Trophoblast cell (in vitro differentiated cells and primary cell): ENCODE results near the gene DTX4.

Source experiments
- DNase-seq, 2 donors: peaks; one replicate each; pipeline ENCODE4 v3.0.0-alpha.2; 2016
- H2AFZ ChIP-seq: 2 replicates; pipeline ENCODE4 v1.6.1; 2013; ENCODE audit warnings: low read length, moderate library complexity, mild to moderate bottlenecking; ENCODE audit not compliant: insufficient read depth, poor library complexity
- H2AK5ac ChIP-seq: 2 replicates; pipeline ENCODE4 v1.6.1; 2013; ENCODE audit warnings: mild to moderate bottlenecking, low read length
- H2BK120ac ChIP-seq: 2 replicates; pipeline ENCODE4 v1.6.1; 2013; ENCODE audit warnings: low read length, mild to moderate bottlenecking, moderate library complexity; ENCODE audit not compliant: insufficient read depth, poor library complexity
- H2BK12ac ChIP-seq: 2 replicates; pipeline ENCODE4 v1.6.1; 2013; ENCODE audit warnings: mild to moderate bottlenecking, low read length, moderate library complexity
- H2BK5ac ChIP-seq: 2 replicates; pipeline ENCODE4 v1.6.1; 2013; ENCODE audit warnings: low read length, low read depth, moderate library complexity, mild to moderate bottlenecking; ENCODE audit not compliant: poor library complexity
- H3K14ac ChIP-seq: 2 replicates; pipeline ENCODE4 v1.6.1; 2013; ENCODE audit warnings: mild to moderate bottlenecking, low read length
- H3K18ac ChIP-seq: 2 replicates; pipeline ENCODE4 v1.6.1; 2013; ENCODE audit warnings: mild to moderate bottlenecking, low read length
- H3K23ac ChIP-seq: 2 replicates; pipeline ENCODE4 v1.6.1; 2013; ENCODE audit warnings: low read length
- H3K27ac ChIP-seq: 2 replicates; pipeline ENCODE4 v1.5.1; 2013; ENCODE audit warnings: low read depth, mild to moderate bottlenecking, inconsistent platforms, low read length, moderate library complexity
- H3K27me3 ChIP-seq: 2 replicates; pipeline ENCODE4 v1.6.1; 2013; ENCODE audit warnings: inconsistent platforms, mild to moderate bottlenecking, low read length, moderate library complexity; ENCODE audit not compliant: insufficient read depth
- H3K36me3 ChIP-seq, 2 experiments: 1 replicate in 1 of 2; 2 replicates in 1 of 2; pipeline ENCODE4 v1.6.1; 2013; ENCODE audit warnings: low read length in 2 of 2, mild to moderate bottlenecking in 2 of 2, moderate library complexity in 1 of 2; ENCODE audit not compliant: insufficient read depth in 2 of 2, control insufficient read depth in 1 of 2
- H3K4ac ChIP-seq: 2 replicates; pipeline ENCODE4 v1.6.1; 2013; ENCODE audit warnings: low read depth, mild to moderate bottlenecking, low read length, moderate library complexity
- H3K4me1 ChIP-seq, 2 experiments: 1 replicate in 1 of 2; 2 replicates in 1 of 2; pipeline ENCODE4 v1.6.1; 2013; ENCODE audit warnings: low read length in 2 of 2, mild to moderate bottlenecking in 2 of 2, moderate library complexity in 1 of 2; ENCODE audit not compliant: insufficient read depth in 2 of 2, control insufficient read depth in 1 of 2
- H3K4me2 ChIP-seq: 2 replicates; pipeline ENCODE4 v1.6.1; 2013; ENCODE audit warnings: inconsistent platforms, mild to moderate bottlenecking, low read length, moderate library complexity
- H3K4me3 ChIP-seq: 2 replicates; pipeline ENCODE4 v1.5.1; 2013; ENCODE audit warnings: mild to moderate bottlenecking, low read depth, low read length, inconsistent platforms
- H3K79me1 ChIP-seq: one replicate; pipeline ENCODE4 v1.6.1; 2013; ENCODE audit warnings: low read length
- H3K79me2 ChIP-seq: 2 replicates; pipeline ENCODE4 v1.6.1; 2013; ENCODE audit warnings: low read length, mild to moderate bottlenecking; ENCODE audit not compliant: control insufficient read depth, insufficient read depth, poor library complexity
- H3K9ac ChIP-seq: 2 replicates; pipeline ENCODE4 v1.6.1; 2013; ENCODE audit warnings: mild to moderate bottlenecking, low read length
- H3K9me3 ChIP-seq: 2 replicates; pipeline ENCODE4 v1.6.1; 2013; ENCODE audit warnings: low read depth, mild to moderate bottlenecking, control low read depth, inconsistent platforms, low read length; ENCODE audit not compliant: insufficient read depth
- H4K12ac ChIP-seq: 2 replicates; pipeline ENCODE4 v1.6.1; 2013; ENCODE audit warnings: low read depth, mild to moderate bottlenecking, low read length, moderate library complexity
- H4K8ac ChIP-seq: 2 replicates; pipeline ENCODE4 v1.6.1; 2013; ENCODE audit warnings: low read depth, mild to moderate bottlenecking, low read length, moderate library complexity
- H4K91ac ChIP-seq: one replicate; pipeline ENCODE4 v1.6.1; 2013; ENCODE audit warnings: low read depth, mild to moderate bottlenecking, low read length, moderate library complexity
- WGBS: extraction: QIAGEN DNeasy Blood & Tissue Kit; methylation state at CpG from one replicate; pipeline ENCODE4 v1.1.7; 2013; ENCODE audit warnings: missing lambda C conversion rate; ENCODE audit not compliant: insufficient read length, insufficient coverage; ENCODE audit errors: extremely low coverage; 5-methylcytosine and 5-hydroxymethylcytosine counted together

DTX4 gene

GRCh38 chr11:59174664-59175033, 2.7 kb downstream of the DTX4 start:
- no peak overlapping the region for H3K23ac ChIP-seq
- no peak overlapping the region for H4K8ac ChIP-seq
- no peak overlapping the region for H2AFZ ChIP-seq
- H3K9ac ChIP-seq: no peak overlapping the region
- H3K18ac ChIP-seq: no peak overlapping the region
- H3K79me1 ChIP-seq: peaks cover 30% of the 10 kb centered on the region
- peak; percentile 91 to 97 for DNase-seq
- no peak overlapping the region for H3K14ac ChIP-seq
- H3K79me2 ChIP-seq: peaks cover 15% of the 10 kb centered on the region
- no peaks in the 10 kb centered on the region for H3K27me3 ChIP-seq
- H2AK5ac ChIP-seq: no peak overlapping the region
- H2BK5ac ChIP-seq: peak overlapping the region; percentile 61
- no peak overlapping the region for H3K4me3 ChIP-seq
- H4K91ac ChIP-seq: peak overlapping the region; percentile 73
- peak overlapping the region; percentile 21 for H3K4me2 ChIP-seq
- no peak overlapping the region for H3K4ac ChIP-seq
- peaks cover 20 to 31% of the 10 kb centered on the region in 2 experiments for H3K4me1 ChIP-seq
- peaks cover 0 to 2% of the 10 kb centered on the region in 2 experiments for H3K36me3 ChIP-seq
- no peak overlapping the region for H4K12ac ChIP-seq
- H2BK12ac ChIP-seq: no peak overlapping the region
- no peaks in the 10 kb centered on the region for H3K9me3 ChIP-seq
- peak overlapping the region; percentile 88 for H3K27ac ChIP-seq
- no CpG with 5 or more reads among the region's 7 CpGs for WGBS
- peak overlapping the region; percentile 55 for H2BK120ac ChIP-seq

- Histone ChIP-seq H3K27ac (peak overlapping the region; percentile 88), H4K91ac (peak overlapping the region; percentile 73), H3K9ac (no peak overlapping the region), H3K27me3 (no peaks in the 10 kb centered on the region), H2BK12ac (no peak overlapping the region), H3K4me1 (peaks cover 20 to 31% of the 10 kb centered on the region in 2 experiments), H3K79me1 (peaks cover 30% of the 10 kb centered on the region), H2BK5ac (peak overlapping the region; percentile 42), H2BK120ac (peak overlapping the region; percentile 55), H3K4me2 (peak overlapping the region; percentile 21), H3K4me3 (no peak overlapping the region), H3K14ac (no peak overlapping the region), H3K36me3 (peaks cover 0 to 2% of the 10 kb centered on the region in 2 experiments), H4K12ac (no peak overlapping the region), H3K4ac (no peak overlapping the region), H3K9me3 (no peaks in the 10 kb centered on the region), H2AFZ (no peak overlapping the region), H2AK5ac (no peak overlapping the region), H3K79me2 (peaks cover 15% of the 10 kb centered on the region), H3K18ac (no peak overlapping the region), H3K23ac (no peak overlapping the region), H4K8ac (no peak overlapping the region)
- DNase-seq: peak; percentile 70 to 82
- WGBS: no CpG with 5 or more reads among the region's 4 CpGs
Measured at GRCh38 chr11:59175091-59175501, 3.2 kb downstream of the DTX4 start.

DNA sequence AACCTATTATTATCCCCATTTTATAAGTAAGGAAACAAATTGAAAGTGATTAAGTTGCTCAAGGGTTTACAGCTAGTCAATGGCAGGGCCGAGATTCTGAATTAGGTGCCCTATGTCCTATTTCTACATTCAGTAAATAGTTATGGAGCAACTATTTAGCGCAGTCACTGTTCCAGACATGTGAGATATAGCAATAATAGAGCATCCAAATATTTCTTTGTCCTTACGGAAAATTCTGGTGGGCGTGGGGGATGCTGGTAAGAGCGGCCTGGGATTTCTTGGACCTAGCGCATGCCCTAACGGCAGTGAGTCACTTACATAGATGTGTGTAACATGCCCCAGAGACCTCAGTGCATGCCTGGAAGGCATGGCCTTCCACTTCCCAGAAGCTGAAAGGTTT, 4.4 kb downstream of the DTX4 start:
- Histone ChIP-seq H3K4me1 (peaks cover 20 to 31% of the 10 kb centered on the region in 2 experiments), H3K27me3 (no peaks in the 10 kb centered on the region), H3K4me3 (no peak overlapping the region), H2BK12ac (no peak overlapping the region), H3K18ac (no peak overlapping the region), H3K4ac (peak overlapping the region; percentile 22), H3K79me1 (peaks cover 30% of the 10 kb centered on the region), H3K27ac (no peak overlapping the region), H2BK120ac (no peak overlapping the region), H2AFZ (no peak overlapping the region), H3K4me2 (no peak overlapping the region), H2AK5ac (no peak overlapping the region), H3K14ac (no peak overlapping the region), H4K91ac (no peak overlapping the region), H4K12ac (no peak overlapping the region), H3K23ac (no peak overlapping the region), H3K36me3 (peaks cover 0 to 2% of the 10 kb centered on the region in 2 experiments), H3K79me2 (peaks cover 15% of the 10 kb centered on the region), H4K8ac (no peak overlapping the region), H3K9ac (no peak overlapping the region), H3K9me3 (no peaks in the 10 kb centered on the region), H2BK5ac (no peak overlapping the region)
- no CpG with 5 or more reads among the region's 7 CpGs for WGBS
- peak; percentile 97 to 99 for DNase-seq

- peaks cover 20 to 31% of the 10 kb centered on the region in 2 experiments for H3K4me1 ChIP-seq
- DNase-seq: peak in 1 of 2 donors; percentile 58
- H3K79me2 ChIP-seq: peaks cover 5% of the 10 kb centered on the region
- H3K27ac ChIP-seq: no peak overlapping the region
- no peaks in the 10 kb centered on the region for H3K27me3 ChIP-seq
- no peak overlapping the region for H4K91ac ChIP-seq
- H3K23ac ChIP-seq: no peak overlapping the region
- no peak overlapping the region for H4K12ac ChIP-seq
- no peak overlapping the region for H2BK120ac ChIP-seq
- no peak overlapping the region for H3K9ac ChIP-seq
- no peak overlapping the region for H2BK5ac ChIP-seq
- no peak overlapping the region for H3K4me3 ChIP-seq
- no peaks in the 10 kb centered on the region for H3K9me3 ChIP-seq
- H3K14ac ChIP-seq: no peak overlapping the region
- no peak overlapping the region for H2BK12ac ChIP-seq
- H2AK5ac ChIP-seq: no peak overlapping the region
- no peak overlapping the region for H3K4me2 ChIP-seq
- no peak overlapping the region for H3K4ac ChIP-seq
- H4K8ac ChIP-seq: no peak overlapping the region
- peaks cover 15% of the 10 kb centered on the region for H3K79me1 ChIP-seq
- H2AFZ ChIP-seq: no peak overlapping the region
- peaks cover 14 to 19% of the 10 kb centered on the region in 2 experiments for H3K36me3 ChIP-seq
- no peak overlapping the region for H3K18ac ChIP-seq
Measured at GRCh38 chr11:59178402-59178801, 6.5 kb downstream of the DTX4 start.
